Ectodermal cell (in vitro differentiated cells): Measurements from ENCODE around the gene BRSK2.
"Not testable (repeated sequence)": the region's sequence is repeated elsewhere in the genome, so short reads cannot be mapped to it uniquely, and the experiment has no call there.

Experiments
- H3K27ac ChIP-seq: 2 replicates; pipeline ENCODE4 v1.7.0; 2013; ENCODE audit warnings: mild to moderate bottlenecking, low read depth, low read length; ENCODE audit not compliant: insufficient read depth, poor library complexity, severe bottlenecking
- H3K27me3 ChIP-seq: 2 replicates; pipeline ENCODE4 v1.7.0; 2013; ENCODE audit warnings: mild to moderate bottlenecking, low read length; ENCODE audit not compliant: insufficient read depth, control insufficient read depth, poor library complexity, severe bottlenecking
- H3K36me3 ChIP-seq: one replicate; pipeline ENCODE4 v1.7.0; 2013; ENCODE audit warnings: low read length; ENCODE audit not compliant: control insufficient read depth, insufficient read depth
- H3K4me1 ChIP-seq: one replicate; pipeline ENCODE4 v1.7.0; 2013; ENCODE audit warnings: low read length; ENCODE audit not compliant: control insufficient read depth, insufficient read depth
- H3K4me3 ChIP-seq: 2 replicates; pipeline ENCODE4 v1.7.0; 2013; ENCODE audit warnings: low read depth, low read length, control low read depth; ENCODE audit not compliant: insufficient read depth
- H3K9me3 ChIP-seq: 2 replicates; pipeline ENCODE4 v1.7.0; 2013; ENCODE audit warnings: mild to moderate bottlenecking, low read length, moderate library complexity; ENCODE audit not compliant: control insufficient read depth
- WGBS, 2 experiments: methylation state at CpG; one replicate each; pipeline ENCODE4 v1.1.7; 2013; ENCODE audit warnings: missing lambda C conversion rate in 2 of 2; 5-methylcytosine and 5-hydroxymethylcytosine counted together

Gene BRSK2

GRCh38 chr11:1409108-1409851 is 19.5 kb downstream of the BRSK2 start:
- Histone ChIP-seq H3K36me3 (no peaks in the 10 kb centered on the region), H3K27me3 (no peaks in the 10 kb centered on the region), H3K9me3 (no peaks in the 10 kb centered on the region), H3K27ac (no peak overlapping the region), H3K4me1 (peaks cover 21% of the 10 kb centered on the region), H3K4me3 (no peak overlapping the region)
- WGBS, 2 experiments: 89 to 90% methylated on average over 29 of the region's 29 CpGs

DNA sequence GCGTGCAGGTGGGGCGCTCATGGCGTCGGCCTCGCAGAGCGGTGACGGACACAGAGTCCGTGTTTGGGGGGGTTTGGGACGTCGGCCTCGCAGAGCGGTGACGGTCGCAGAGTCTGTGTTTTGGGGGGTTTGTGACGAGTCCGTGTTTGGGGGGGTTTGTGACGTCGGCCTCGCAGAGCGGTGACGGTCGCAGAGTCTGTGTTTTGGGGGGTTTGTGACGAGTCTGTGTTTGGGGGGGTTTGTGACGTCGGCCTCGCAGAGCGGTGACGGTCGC is 20.1 kb downstream of the BRSK2 start:
- H3K27ac ChIP-seq, H3K27me3 ChIP-seq, H3K9me3 ChIP-seq, H3K36me3 ChIP-seq, H3K4me3 ChIP-seq: not testable (repeated sequence)
- H3K4me1 ChIP-seq: peaks cover 18% of the 10 kb centered on the region
- WGBS, 2 experiments: 87 to 93% methylated on average over 8 to 11 of the region's 29 CpGs

- no peaks in the 10 kb centered on the region for H3K27me3 ChIP-seq
- no peak overlapping the region for H3K4me3 ChIP-seq
- WGBS, 2 experiments: 76 to 80% methylated on average over 35 of the region's 35 CpGs
- H3K36me3 ChIP-seq: no peaks in the 10 kb centered on the region
- H3K4me1 ChIP-seq: peaks cover 13% of the 10 kb centered on the region
- H3K9me3 ChIP-seq: no peaks in the 10 kb centered on the region
- no peak overlapping the region for H3K27ac ChIP-seq
Measured at GRCh38 chr11:1410366-1411291, 20.9 kb downstream of the BRSK2 start.

- H3K4me3 ChIP-seq: no peak overlapping the region
- H3K27me3 ChIP-seq: no peaks in the 10 kb centered on the region
- no peak overlapping the region for H3K27ac ChIP-seq
- no peaks in the 10 kb centered on the region for H3K36me3 ChIP-seq
- H3K4me1 ChIP-seq: peaks cover 13% of the 10 kb centered on the region
- WGBS, 2 experiments: 92% methylated on average over 13 of the region's 13 CpGs
- peaks cover 3% of the 10 kb centered on the region for H3K9me3 ChIP-seq
Measured at GRCh38 chr11:1411301-1411700, 21.6 kb downstream of the BRSK2 start.

GRCh38 chr11:1411739-1412138 is 22.0 kb downstream of the BRSK2 start:
- not testable (repeated sequence) for H3K9me3 ChIP-seq, H3K27ac ChIP-seq, H3K4me3 ChIP-seq, H3K36me3 ChIP-seq, H3K27me3 ChIP-seq
- peaks cover 13% of the 10 kb centered on the region for H3K4me1 ChIP-seq
- 92 to 97% methylated on average over 8 to 10 of the region's 27 CpGs for WGBS, 2 experiments

- H3K4me3 ChIP-seq: no peak overlapping the region
- 91% methylated on average over 31 of the region's 36 CpGs for WGBS, 2 experiments
Measured at GRCh38 chr11:1412377-1413095, 22.8 kb downstream of the BRSK2 start.

GRCh38 chr11:1414650-1415049 is 24.9 kb downstream of the BRSK2 start:
- no peaks in the 10 kb centered on the region for H3K36me3 ChIP-seq
- H3K9me3 ChIP-seq: peaks cover 16% of the 10 kb centered on the region
- peaks cover 13% of the 10 kb centered on the region for H3K4me1 ChIP-seq
- no peak overlapping the region for H3K4me3 ChIP-seq
- no peaks in the 10 kb centered on the region for H3K27me3 ChIP-seq
- no peak overlapping the region for H3K27ac ChIP-seq
- WGBS, 2 experiments: 86% methylated on average over 22 of the region's 22 CpGs

More at GRCh38 chr11:1412377-1413095, 22.8 kb downstream of the BRSK2 start:
- Histone ChIP-seq H3K9me3 (peaks cover 10% of the 10 kb centered on the region), H3K36me3 (no peaks in the 10 kb centered on the region), H3K27ac (no peak overlapping the region), H3K4me1 (peaks cover 13% of the 10 kb centered on the region), H3K27me3 (no peaks in the 10 kb centered on the region)

GRCh38 chr11:1415631-1416030 is 25.9 kb downstream of the BRSK2 start:
- Histone ChIP-seq H3K27me3 (no peaks in the 10 kb centered on the region), H3K36me3 (no peaks in the 10 kb centered on the region), H3K27ac (no peak overlapping the region), H3K4me1 (peaks cover 9% of the 10 kb centered on the region), H3K9me3 (peaks cover 16% of the 10 kb centered on the region), H3K4me3 (no peak overlapping the region)
- 94% methylated on average over 7 of the region's 7 CpGs for WGBS, 2 experiments

- not testable (repeated sequence) for H3K4me1 ChIP-seq, H3K27ac ChIP-seq, H3K27me3 ChIP-seq, H3K4me3 ChIP-seq, H3K36me3 ChIP-seq
- WGBS, 2 experiments: 91 to 100% methylated on average over 1 of the region's 1 CpG
- peaks cover 16% of the 10 kb centered on the region for H3K9me3 ChIP-seq
Measured at GRCh38 chr11:1418192-1418795, 28.6 kb downstream of the BRSK2 start.

GRCh38 chr11:1419811-1420210 is 30.1 kb downstream of the BRSK2 start:
- H3K9me3 ChIP-seq: peaks cover 16% of the 10 kb centered on the region
- 95 to 96% methylated on average over 17 of the region's 17 CpGs for WGBS, 2 experiments
- no peaks in the 10 kb centered on the region for H3K27me3 ChIP-seq
- no peaks in the 10 kb centered on the region for H3K36me3 ChIP-seq
- no peak overlapping the region for H3K27ac ChIP-seq
- H3K4me1 ChIP-seq: no peaks in the 10 kb centered on the region
- no peak overlapping the region for H3K4me3 ChIP-seq
